Fibroblast of peridontal ligament (primary cell): ENCODE results near the gene KMT2D.

Experiments used
- DNase-seq: peaks from one replicate; pipeline ENCODE4 v3.0.0-alpha.2; 2010; ENCODE audit errors: extremely low read depth

The KMT2D gene

GRCh38 chr12:49020441-49020840, 40.2 kb downstream of the KMT2D start:
- no peak for DNase-seq

DNA sequence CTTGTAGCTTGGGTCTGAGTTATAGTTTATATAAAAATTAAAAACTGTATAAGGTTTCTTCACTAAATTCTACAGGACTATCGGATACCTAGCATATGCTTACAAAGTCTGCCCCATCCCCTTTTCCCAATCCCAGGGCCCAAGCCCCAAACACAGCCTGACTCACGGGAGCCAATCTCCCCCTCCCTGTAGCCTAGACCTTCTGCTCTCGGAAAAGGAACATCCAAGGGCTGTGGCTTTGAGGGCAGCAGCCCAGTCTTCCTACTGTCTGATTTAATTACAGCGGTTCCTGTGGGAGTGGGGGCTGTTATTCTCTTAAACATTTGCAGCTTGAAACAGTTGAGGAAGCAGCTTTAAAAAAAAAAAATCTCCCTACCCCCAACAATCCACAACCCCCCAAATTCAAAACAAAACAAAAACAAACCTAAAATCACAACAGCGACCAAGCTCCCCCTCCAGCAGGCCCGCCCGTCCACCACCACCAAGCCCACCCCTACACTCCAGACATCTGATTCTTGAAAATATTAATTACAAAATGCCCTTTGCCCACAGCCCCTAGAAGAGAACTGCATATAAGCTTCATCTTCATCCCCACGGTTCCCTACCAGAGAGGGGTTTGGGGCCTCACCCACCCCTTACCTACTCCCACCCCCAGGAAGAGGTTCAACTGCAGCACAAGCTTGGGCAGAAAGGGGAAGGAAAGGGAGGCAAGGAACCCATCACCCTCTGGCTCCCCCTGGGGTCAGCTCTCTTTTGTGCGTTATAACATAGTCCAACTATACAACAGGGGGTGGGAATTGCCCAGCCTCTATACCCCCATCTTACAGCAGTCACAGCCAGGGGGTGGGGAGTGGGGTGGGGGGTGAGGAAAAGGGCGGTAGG, 40.9 kb downstream of the KMT2D start:
- peak; percentile 49 for DNase-seq

DNA sequence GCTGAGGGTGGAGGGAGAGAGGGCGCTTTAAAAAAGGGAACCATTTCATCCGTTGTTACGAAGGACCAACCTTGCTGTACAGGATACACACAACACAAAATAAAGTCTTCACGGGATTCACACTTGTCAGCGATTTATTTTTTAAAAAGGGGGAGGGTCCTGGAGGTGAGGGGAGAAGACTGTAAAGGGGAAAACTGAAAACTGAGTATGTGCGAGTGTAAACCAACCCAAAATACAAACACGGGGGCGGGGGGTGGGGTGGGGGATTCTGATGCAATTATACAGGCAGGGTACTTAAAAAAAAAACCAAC, 41.5 kb downstream of the KMT2D start:
- no peak for DNase-seq

DNA sequence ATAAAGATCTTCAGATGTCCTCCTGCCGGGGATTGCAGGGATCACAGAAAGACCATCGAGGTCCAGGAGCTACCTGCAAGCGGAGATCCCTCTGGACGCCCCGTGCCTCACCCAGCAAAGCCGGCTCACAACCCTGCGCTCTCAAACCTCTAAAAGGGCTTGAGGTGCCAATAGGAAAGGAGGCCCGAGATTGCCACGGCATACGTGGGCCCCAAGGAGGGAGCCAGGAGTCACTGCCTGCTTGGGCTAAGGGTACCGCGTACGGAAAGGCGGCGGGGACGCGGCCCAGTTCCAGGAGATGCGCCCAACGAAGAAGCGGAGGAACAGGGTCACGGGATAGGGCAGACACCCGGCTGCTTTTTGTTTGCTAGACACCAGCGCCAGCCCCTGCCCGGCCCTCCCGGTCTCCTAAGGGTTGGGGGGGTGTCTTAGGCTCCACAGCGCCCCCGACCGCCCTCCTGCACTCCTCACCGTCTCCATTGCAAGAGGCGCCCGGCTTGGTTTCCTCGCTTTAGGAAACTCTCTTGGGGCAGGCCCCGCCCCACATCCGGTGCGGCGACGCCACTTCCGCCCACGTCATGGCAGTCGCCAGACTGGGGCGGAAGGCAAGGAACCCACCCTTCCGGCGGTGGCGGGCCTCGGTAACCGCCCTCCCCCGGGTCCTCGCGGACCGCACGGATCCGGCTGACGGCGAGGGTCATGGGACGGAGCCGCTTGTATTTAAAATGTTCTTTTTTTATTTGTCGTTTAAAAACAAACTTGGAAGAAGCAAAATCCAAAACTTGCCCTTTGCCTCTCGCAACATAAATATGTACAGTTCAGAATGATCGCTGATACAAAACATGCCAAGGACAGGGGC, 42.1 kb downstream of the KMT2D start, which contains the start of gene PRKAG1:
Gene PRKAG1 (minus strand): TSS at position 516 of the 859 bp plus-strand sequence. CDS start 36 bp downstream, at position 480.
- peak; percentile 97 for DNase-seq

DNA sequence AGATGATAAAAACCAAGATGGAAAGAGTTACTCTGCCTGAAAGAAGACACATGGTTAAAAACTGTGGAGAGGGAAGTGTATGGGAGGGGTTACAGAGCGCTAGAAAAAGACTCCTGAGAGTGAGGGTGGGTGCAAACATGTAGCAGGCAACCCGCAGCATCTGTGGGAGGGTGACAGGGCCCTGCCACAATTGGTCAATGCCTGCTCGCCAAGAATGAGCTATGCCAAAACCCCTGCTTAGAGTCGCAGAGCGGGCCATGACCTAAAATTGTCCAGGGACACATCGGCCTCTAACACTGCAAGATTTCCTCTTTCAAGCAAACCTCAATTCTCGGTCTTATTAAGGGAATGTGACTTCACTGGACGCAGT, 42.7 kb downstream of the KMT2D start:
- DNase-seq = peak; percentile 61

GRCh38 chr12:49015196-49015595, 45.4 kb downstream of the KMT2D start:
- no peak for DNase-seq

DNA sequence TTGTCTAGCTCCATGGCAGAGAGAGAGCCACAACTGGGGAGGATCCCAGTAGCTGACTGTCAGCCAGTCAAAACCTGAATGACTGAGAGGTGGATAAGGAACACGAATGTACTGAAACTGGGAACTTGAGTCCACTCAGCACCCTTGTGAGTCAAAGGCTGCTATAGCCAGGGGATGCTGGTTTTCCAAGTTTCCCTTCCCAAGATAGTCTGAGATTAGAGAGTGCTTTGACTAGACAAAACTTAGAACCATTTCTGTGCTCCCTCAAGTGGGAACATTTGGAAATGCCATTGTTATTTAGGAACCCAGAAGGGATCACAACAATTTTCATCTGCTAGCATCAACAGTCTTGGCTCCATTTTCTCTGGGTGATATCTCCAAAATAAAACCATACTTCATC, 46.0 kb downstream of the KMT2D start:
- peak; percentile 71 for DNase-seq

DNA sequence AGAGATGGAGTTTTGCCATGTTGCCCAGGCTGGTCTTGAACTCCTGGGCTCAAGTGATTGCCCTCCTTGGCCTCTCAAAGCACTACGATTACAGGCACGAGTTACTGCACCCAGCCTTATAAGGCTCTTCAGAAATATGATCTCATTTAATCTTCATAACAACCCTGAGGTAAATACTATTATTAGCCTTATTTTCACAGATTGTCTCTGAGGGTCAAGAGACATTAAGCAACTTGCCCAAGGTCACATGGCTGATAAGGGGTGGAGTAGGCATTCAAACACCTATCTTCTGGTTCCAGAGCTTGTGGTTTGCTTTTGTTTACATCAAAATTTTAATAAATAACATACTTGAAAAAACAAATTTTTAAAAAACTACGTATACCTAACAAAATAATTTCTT, 47.2 kb downstream of the KMT2D start:
- no peak for DNase-seq

DNA sequence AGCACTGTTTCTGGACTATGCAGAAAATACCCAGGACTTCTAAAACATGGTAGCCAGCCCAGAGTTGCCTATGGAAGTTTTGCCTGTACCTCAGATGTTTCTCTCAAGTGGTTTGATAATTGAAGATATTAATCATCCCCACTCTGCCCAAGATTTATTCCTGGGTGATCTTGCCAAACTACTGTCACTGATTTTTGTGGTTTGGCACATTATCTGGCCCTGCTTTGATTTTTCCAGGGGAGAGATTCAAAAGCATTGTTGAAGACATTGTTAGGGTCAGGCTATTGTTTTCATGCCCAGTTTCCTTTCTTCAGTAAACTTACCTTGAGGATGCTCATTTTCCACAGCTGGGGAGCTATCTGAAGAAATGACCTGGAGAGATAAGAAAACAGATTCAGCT, 47.9 kb downstream of the KMT2D start:
- no peak for DNase-seq
